ENCODE data around the gene CFI. TPM values are rescaled to one million over a fixed set of nuclear protein-coding genes. Genes with fewer than 3 reads are reported as not detected.
A peak's percentile ranks its signal among the peaks of the same experiment; 100 is the strongest.

Gene CFI
- total and polyA plus RNA-seq, 9 of the 15 experiments (the other 6 are each of a cell fraction or from before 2014, with no cell fraction given) = 0.30 to 8.4 (median 0.95) TPM

- TF ChIP-seq BCLAF1 (IDR thresholded peaks at IDR 0.05; ENCODE audit: borderline replicate concordance in 1 of 2, control insufficient read depth in 1 of 2, low read depth in 2 of 2, low read length in 1 of 2) = no peak
- TF ChIP-seq NUFIP1 (IDR thresholded peaks at IDR 0.05; ENCODE audit: partially characterized antibody) = no peak
- TF ChIP-seq TAF9B (IDR thresholded peaks at IDR 0.05; ENCODE audit: partially characterized antibody) = peak; percentile 61
- peak; percentile 99 for TF ChIP-seq CREM (IDR thresholded peaks at IDR 0.05; ENCODE audit: low read depth)
- TF ChIP-seq CREB5 (CRISPR knock-in tag; IDR thresholded peaks at IDR 0.05) = no peak
- TF ChIP-seq XRCC5 (IDR thresholded peaks at IDR 0.05; ENCODE audit: low read depth, low read length) = peak; percentile 57
- peak; percentile 6 for TF ChIP-seq SP2 (IDR thresholded peaks at IDR 0.05; ENCODE audit: extremely low read depth, low read depth, low read length, poor library complexity, severe bottlenecking)
- TF ChIP-seq SIN3A (IDR thresholded peaks at IDR 0.05; ENCODE audit: borderline replicate concordance in 2 of 2, control insufficient read depth in 1 of 2, low read depth in 2 of 2, low read length in 2 of 2) = peak; percentile 95 to 99
- no peak for TF ChIP-seq MAFG (tag; conservative IDR thresholded peaks at IDR 0.05)
- TF ChIP-seq DPF2 (IDR thresholded peaks at IDR 0.05) = no peak; the same call in 1 of the 2 replicates
- TF ChIP-seq ZNF318 (IDR thresholded peaks at IDR 0.05; ENCODE audit: borderline replicate concordance in 1 of 2, low read depth in 1 of 2) = 0 out of 4 replicates have a peak, but pooled peaks of 1 of the 2 experiments have one; percentile 20
- TF ChIP-seq ZNF174 (CRISPR knock-in tag; IDR thresholded peaks at IDR 0.05) = no peak
Observed at GRCh38 chr4:109815151-109816081, 13.6 kb upstream of the CFI start, which contains the start of gene GAR1 (continued).

Measured in K562 (cell line).